ENCODE measurements around the gene PTPRZ1. TPM values are rescaled to one million over a fixed set of nuclear protein-coding genes. Genes with fewer than 3 reads are reported as not detected.

PTPRZ1 gene
- total RNA-seq, 2 donors from 2014 or later, result 0.35 to 1.2 TPM

GRCh38 chr7:121940918-121941317 is 68.0 kb downstream of the PTPRZ1 start:
- intact Hi-C loops (cut with DNase I), result no loop called here
- Histone ChIP-seq H3K4me1 (no peaks in the 10 kb centered on the region), H3K4me3 (no peak overlapping the region), H3K9me3 (no peaks in the 10 kb centered on the region), H3K27me3 (no peaks in the 10 kb centered on the region), H3K9ac (ENCODE audit: low read depth in 2 of 2, low read length in 2 of 2) (no peak overlapping the region), H3K36me3 (no peaks in the 10 kb centered on the region), H3K27ac (no peak overlapping the region)
- TF ChIP-seq, protein P1, sequence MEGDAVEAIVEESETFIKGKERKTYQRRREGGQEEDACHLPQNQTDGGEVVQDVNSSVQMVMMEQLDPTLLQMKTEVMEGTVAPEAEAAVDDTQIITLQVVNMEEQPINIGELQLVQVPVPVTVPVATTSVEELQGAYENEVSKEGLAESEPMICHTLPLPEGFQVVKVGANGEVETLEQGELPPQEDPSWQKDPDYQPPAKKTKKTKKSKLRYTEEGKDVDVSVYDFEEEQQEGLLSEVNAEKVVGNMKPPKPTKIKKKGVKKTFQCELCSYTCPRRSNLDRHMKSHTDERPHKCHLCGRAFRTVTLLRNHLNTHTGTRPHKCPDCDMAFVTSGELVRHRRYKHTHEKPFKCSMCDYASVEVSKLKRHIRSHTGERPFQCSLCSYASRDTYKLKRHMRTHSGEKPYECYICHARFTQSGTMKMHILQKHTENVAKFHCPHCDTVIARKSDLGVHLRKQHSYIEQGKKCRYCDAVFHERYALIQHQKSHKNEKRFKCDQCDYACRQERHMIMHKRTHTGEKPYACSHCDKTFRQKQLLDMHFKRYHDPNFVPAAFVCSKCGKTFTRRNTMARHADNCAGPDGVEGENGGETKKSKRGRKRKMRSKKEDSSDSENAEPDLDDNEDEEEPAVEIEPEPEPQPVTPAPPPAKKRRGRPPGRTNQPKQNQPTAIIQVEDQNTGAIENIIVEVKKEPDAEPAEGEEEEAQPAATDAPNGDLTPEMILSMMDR (IDR thresholded peaks at IDR 0.05), result no peak
- DNase-seq, result no peak

- intact Hi-C loops (cut with DNase I), result no loop called here
- H3K9ac ChIP-seq (ENCODE audit: low read depth in 2 of 2, low read length in 2 of 2), result no peak overlapping the region
These were observed 68.9 kb downstream of the PTPRZ1 start for GRCh38 chr7:121941830-121942229.

GRCh38 chr7:121945066-121945465 is 72.1 kb downstream of the PTPRZ1 start:
- H3K27me3 ChIP-seq, result no peaks in the 10 kb centered on the region
- intact Hi-C loops (cut with DNase I), result no loop called here
- H3K36me3 ChIP-seq, result no peaks in the 10 kb centered on the region
- H3K9ac ChIP-seq (ENCODE audit: low read depth in 2 of 2, low read length in 2 of 2), result no peak overlapping the region
- no peaks in the 10 kb centered on the region for H3K9me3 ChIP-seq
- TF ChIP-seq, protein P1 (IDR thresholded peaks at IDR 0.05), result no peak
- DNase-seq, result no peak
- no peaks in the 10 kb centered on the region for H3K4me1 ChIP-seq
- H3K4me3 ChIP-seq, result no peak overlapping the region
- no peak overlapping the region for H3K27ac ChIP-seq

More at GRCh38 chr7:121941830-121942229, 68.9 kb downstream of the PTPRZ1 start:
- H3K4me1 ChIP-seq, result no peaks in the 10 kb centered on the region
- no peak overlapping the region for H3K27ac ChIP-seq
- DNase-seq, result no peak
- no peaks in the 10 kb centered on the region for H3K27me3 ChIP-seq
- H3K4me3 ChIP-seq, result no peak overlapping the region
- no peaks in the 10 kb centered on the region for H3K36me3 ChIP-seq
- TF ChIP-seq, protein P1 (IDR thresholded peaks at IDR 0.05), result no peak
- no peaks in the 10 kb centered on the region for H3K9me3 ChIP-seq

DNA sequence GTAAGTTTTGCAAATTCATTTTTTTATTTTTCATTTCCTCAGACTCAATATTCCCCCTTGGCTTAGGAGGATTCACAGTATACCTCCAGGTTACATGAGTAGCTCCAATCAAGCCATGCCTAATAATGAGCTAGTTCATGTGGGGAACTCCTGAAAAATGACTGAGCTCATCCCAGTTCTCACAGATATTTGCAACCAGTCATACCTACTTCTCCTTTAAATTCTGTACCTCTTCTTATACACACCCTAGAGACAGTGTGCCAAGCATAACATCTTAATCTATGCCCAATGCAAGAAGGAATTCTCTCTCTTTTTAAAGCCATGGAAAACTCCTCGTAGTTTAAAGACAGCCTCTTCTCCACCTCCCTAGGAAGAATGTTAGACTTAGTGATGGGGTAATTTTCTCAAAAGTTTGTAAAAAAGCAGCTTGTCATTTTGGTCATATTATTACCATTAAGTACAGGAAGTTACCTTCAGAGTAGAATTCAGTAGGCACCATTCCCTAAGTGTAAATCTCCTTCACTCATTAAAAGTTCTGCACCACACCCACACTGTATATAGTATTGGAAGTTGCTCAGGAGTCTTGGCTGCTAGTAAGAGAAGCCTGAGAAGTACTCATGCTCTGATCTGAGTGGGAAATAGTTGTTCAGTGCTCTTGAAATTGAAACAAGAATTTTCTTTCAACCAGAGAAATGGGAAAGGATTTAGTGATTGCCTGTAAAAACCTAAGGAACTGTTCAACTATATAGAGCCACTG is 72.7 kb downstream of the PTPRZ1 start:
- Histone ChIP-seq H3K4me3 (no peak overlapping the region), H3K27me3 (no peaks in the 10 kb centered on the region), H3K9me3 (no peaks in the 10 kb centered on the region), H3K27ac (no peak overlapping the region), H3K4me1 (no peaks in the 10 kb centered on the region), H3K9ac (ENCODE audit: low read depth in 2 of 2, low read length in 2 of 2) (no peak overlapping the region), H3K36me3 (no peaks in the 10 kb centered on the region)
- intact Hi-C loops (cut with DNase I), result no loop called here
- TF ChIP-seq, protein P1 (IDR thresholded peaks at IDR 0.05), result no peak
- no peak for DNase-seq

GRCh38 chr7:121953164-121953563 is 80.2 kb downstream of the PTPRZ1 start:
- TF ChIP-seq, protein P1 (IDR thresholded peaks at IDR 0.05), result no peak
- Histone ChIP-seq H3K27me3 (no peaks in the 10 kb centered on the region), H3K27ac (no peak overlapping the region), H3K36me3 (no peaks in the 10 kb centered on the region), H3K9ac (ENCODE audit: low read depth in 2 of 2, low read length in 2 of 2) (no peak overlapping the region), H3K4me1 (no peaks in the 10 kb centered on the region), H3K4me3 (no peak overlapping the region), H3K9me3 (no peaks in the 10 kb centered on the region)
- intact Hi-C loops (cut with DNase I), result no loop called here
- no peak for DNase-seq
